Measurements from ENCODE around the gene MPDZ. TPM values are rescaled to one million over a fixed set of nuclear protein-coding genes. Genes with fewer than 3 reads are reported as not detected.

The MPDZ gene
- total and polyA plus RNA-seq, 2 experiments from 2014 or later: 33.0 to 43.1 TPM

GRCh38 chr9:13213337-13213736, 66.2 kb downstream of the MPDZ start:
- DNase-seq (ENCODE audit: low spot score): peak; percentile 14
- TF ChIP-seq CTCF (conservative IDR thresholded peaks at IDR 0.05; ENCODE audit: low read depth in 2 of 2): peak in 1 of 2 experiments; percentile 40; a peak in 2 of 4 replicates
- no peak for TF ChIP-seq ETS1 (IDR thresholded peaks at IDR 0.05)
- no peak for TF ChIP-seq EZH2 (IDR thresholded peaks at IDR 0.05; ENCODE audit: low read depth, unreplicated experiment)
- H3K27me3 Mint-ChIP-seq (ENCODE audit: insufficient read depth, low read depth, poor library complexity): no peaks in the 10 kb centered on the region

GRCh38 chr9:13210306-13210705, 69.2 kb downstream of the MPDZ start:
- ATAC-seq: no peak
- peaks cover 20% of the 10 kb centered on the region; the same call in 2 of the 3 replicates for H3K36me3 Mint-ChIP-seq (ENCODE audit: low read depth)
- H3K4me3 Mint-ChIP-seq: no peak overlapping the region
- Histone ChIP-seq H2AFZ (no peak overlapping the region), H3K9me2 (ENCODE audit: insufficient read depth) (no peaks in the 10 kb centered on the region), H3K4me2 (no peak overlapping the region), H3K36me3 (ENCODE audit: insufficient read depth) (peaks cover 7% of the 10 kb centered on the region; the same call in 1 of the 2 replicates), H3K4me1 (ENCODE audit: insufficient read depth) (no peaks in the 10 kb centered on the region), H3F3A (replicated peaks; ENCODE audit: low read depth) (no peaks in the 10 kb centered on the region), H3K79me2 (replicated peaks; ENCODE audit: insufficient read depth) (no peaks in the 10 kb centered on the region), H3K4me3 (no peak overlapping the region), H3K27ac (ENCODE audit: low read depth) (no peak overlapping the region), H3K27me3 (ENCODE audit: insufficient read depth) (no peaks in the 10 kb centered on the region), H4K20me1 (replicated peaks; ENCODE audit: insufficient read depth) (no peaks in the 10 kb centered on the region)
- H3K27me3 Mint-ChIP-seq (ENCODE audit: insufficient read depth, low read depth, poor library complexity): no peaks in the 10 kb centered on the region
- peak overlapping the region; percentile 60; the same call in 1 of the 2 replicates for H3K27ac Mint-ChIP-seq
- H3K4me1 Mint-ChIP-seq: peaks cover 5% of the 10 kb centered on the region; the same call in 2 of the 3 replicates
- H3K9me3 Mint-ChIP-seq: no peaks in the 10 kb centered on the region
- DNase-seq (ENCODE audit: low spot score): no peak
- TF ChIP-seq CTCF (conservative IDR thresholded peaks at IDR 0.05; ENCODE audit: low read depth in 2 of 2) (no peak), EZH2phosphoT487 (IDR thresholded peaks at IDR 0.05; ENCODE audit: unreplicated experiment) (no peak), NANOG (IDR thresholded peaks at IDR 0.05; ENCODE audit: borderline replicate concordance) (no peak), POLR2AphosphoS5 (IDR thresholded peaks at IDR 0.05; ENCODE audit: low read depth) (no peak), REST (IDR thresholded peaks at IDR 0.05; ENCODE audit: unreplicated experiment) (no peak), ZNF331 (CRISPR knock-in tag; IDR thresholded peaks at IDR 0.05; ENCODE audit: low read depth) (no peak), CREB1 (CRISPR knock-in tag; IDR thresholded peaks at IDR 0.05; ENCODE audit: low read depth) (no peak), STAT1 (IDR thresholded peaks at IDR 0.05; ENCODE audit: unreplicated experiment) (no peak), EZH2 (IDR thresholded peaks at IDR 0.05; ENCODE audit: low read depth, unreplicated experiment) (no peak), ETS1 (IDR thresholded peaks at IDR 0.05) (no peak)

More at GRCh38 chr9:13213337-13213736, 66.2 kb downstream of the MPDZ start:
- no peak overlapping the region for H2AFZ ChIP-seq
- peaks cover 17% of the 10 kb centered on the region; the same call in 2 of the 3 replicates for H3K36me3 Mint-ChIP-seq (ENCODE audit: low read depth)
- H3K27ac Mint-ChIP-seq: no peak overlapping the region
- H3K27ac ChIP-seq (ENCODE audit: low read depth): no peak overlapping the region
- H4K20me1 ChIP-seq (replicated peaks; ENCODE audit: insufficient read depth): no peaks in the 10 kb centered on the region
- H3K36me3 ChIP-seq (ENCODE audit: insufficient read depth): peaks cover 7% of the 10 kb centered on the region; the same call in 1 of the 2 replicates
- no peaks in the 10 kb centered on the region for H3K4me1 ChIP-seq (ENCODE audit: insufficient read depth)
- no peaks in the 10 kb centered on the region for H3F3A ChIP-seq (replicated peaks; ENCODE audit: low read depth)
- no peak overlapping the region for H3K4me3 Mint-ChIP-seq
- no peaks in the 10 kb centered on the region for H3K9me2 ChIP-seq (ENCODE audit: insufficient read depth)
- H3K9me3 Mint-ChIP-seq: no peaks in the 10 kb centered on the region
- H3K4me3 ChIP-seq: no peak overlapping the region
- no peak overlapping the region for H3K4me2 ChIP-seq
- no peaks in the 10 kb centered on the region for H3K79me2 ChIP-seq (replicated peaks; ENCODE audit: insufficient read depth)
- peaks cover 5% of the 10 kb centered on the region; the same call in 2 of the 3 replicates for H3K4me1 Mint-ChIP-seq
- no peaks in the 10 kb centered on the region for H3K27me3 ChIP-seq (ENCODE audit: insufficient read depth)
- no peak for ATAC-seq

Data from GM23338 (cell line).